ENCODE measurements around the gene GPC1.

The GPC1 gene

DNA sequence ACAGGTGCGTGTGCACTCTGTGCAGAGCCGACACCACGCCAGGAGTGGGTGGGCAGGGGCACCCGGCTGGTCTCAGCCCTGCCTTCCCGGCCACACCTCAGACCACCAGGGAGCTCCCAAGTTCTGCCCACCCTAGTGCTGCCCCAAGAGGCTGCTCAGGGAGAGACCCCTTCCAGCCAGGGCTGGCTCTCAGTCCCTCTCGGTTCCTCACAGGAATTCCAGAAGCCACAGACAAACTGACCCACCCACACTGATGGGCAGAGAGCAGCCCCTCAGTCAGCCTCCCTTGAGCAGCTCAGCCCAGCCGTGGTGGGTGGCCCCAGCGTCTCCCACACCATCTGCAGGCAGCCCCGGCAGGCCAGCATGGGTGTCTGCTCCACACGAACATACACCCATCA is 33.8 kb downstream of the GPC1 start:
- peak; percentile 62 for DNase-seq

DNA sequence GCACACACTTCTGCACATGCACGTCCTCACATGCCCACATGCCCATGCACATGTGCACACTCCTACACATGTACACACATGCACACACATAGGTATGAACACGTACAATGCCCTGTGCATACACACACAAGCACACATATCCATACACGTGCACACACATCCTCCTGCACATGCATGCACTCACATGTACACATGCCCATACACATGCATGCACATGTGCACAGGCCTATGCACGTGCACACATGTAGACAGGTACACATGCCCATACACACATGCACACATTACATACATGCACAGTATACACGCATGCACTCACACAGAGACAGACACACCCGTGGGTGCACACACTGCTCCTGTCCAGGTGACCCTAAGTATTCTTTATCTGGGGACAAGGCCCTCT is 34.3 kb downstream of the GPC1 start:
- DNase-seq, result no peak

DNA sequence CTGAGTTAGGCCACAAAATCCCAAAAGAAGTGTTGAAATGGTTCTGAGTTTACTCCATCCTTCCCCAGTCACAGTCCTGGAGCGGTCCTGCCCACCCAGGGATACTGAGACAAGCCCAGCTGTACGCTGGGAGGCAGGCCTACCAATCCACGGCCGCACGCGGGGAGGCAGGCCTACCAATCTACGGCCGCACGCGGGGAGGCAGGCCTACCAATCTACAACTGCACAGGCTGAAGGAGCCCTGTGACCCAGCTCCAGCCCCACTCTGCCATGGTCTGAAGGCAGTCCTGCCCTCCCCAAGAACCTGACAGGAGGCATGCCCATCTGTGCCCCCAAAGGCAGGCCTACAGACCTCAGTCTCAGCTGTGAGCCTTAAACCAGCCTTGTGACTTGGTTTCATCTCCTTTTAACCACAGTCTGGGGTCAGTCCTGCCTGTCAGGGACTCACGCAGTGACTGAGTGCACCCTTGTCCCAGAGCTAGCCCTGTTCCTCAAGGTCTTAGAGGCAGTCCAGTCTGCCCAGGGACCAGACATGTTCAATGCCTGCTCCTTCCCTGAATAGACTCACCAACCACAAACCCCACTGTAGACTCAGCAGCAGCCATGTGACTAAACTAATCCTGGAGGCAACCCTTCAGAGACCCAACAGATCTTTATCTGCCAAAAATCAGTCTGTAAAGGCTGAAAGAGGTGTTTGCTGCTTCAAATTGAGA is 36.8 kb downstream of the GPC1 start:
- DNase-seq, result no peak

DNA sequence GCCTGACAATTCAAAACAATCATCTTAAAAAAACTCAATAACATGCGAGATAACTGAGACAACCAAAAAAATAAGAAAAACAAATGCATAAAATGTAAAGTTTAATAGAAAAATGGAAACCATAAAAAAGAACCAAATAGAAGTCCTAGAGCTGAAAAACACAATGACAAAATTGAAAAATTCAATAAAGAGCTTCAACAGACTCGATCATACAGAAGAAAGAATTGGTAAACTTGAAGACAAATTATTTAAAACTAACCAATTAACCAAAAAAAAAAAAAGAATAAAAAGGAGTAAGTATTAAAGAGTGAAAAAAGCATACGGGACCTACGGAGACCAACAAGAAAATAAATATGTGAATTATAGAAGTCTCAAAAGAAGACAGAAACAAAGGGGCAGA is 37.7 kb downstream of the GPC1 start:
- no peak for DNase-seq

DNA sequence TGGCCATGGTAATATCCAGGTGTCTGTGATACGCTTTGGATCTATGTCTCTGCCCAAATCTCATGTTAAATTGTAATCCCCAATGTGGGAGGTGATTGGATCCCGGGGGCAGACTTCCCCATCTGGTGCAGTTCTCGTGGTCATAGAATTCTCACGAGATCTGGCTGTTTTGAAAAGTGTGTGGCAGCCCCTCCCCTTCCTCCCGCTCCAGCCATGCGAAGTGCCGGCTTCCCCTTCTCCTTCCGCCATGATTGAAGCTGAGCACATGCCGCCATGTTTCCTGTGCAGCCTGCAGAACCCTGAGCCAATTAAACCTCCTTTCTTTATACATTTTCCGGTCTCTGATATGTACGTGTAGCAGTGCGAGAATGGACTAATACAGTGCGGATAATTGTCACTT is 42.5 kb downstream of the GPC1 start:
- DNase-seq, result no peak

DNA sequence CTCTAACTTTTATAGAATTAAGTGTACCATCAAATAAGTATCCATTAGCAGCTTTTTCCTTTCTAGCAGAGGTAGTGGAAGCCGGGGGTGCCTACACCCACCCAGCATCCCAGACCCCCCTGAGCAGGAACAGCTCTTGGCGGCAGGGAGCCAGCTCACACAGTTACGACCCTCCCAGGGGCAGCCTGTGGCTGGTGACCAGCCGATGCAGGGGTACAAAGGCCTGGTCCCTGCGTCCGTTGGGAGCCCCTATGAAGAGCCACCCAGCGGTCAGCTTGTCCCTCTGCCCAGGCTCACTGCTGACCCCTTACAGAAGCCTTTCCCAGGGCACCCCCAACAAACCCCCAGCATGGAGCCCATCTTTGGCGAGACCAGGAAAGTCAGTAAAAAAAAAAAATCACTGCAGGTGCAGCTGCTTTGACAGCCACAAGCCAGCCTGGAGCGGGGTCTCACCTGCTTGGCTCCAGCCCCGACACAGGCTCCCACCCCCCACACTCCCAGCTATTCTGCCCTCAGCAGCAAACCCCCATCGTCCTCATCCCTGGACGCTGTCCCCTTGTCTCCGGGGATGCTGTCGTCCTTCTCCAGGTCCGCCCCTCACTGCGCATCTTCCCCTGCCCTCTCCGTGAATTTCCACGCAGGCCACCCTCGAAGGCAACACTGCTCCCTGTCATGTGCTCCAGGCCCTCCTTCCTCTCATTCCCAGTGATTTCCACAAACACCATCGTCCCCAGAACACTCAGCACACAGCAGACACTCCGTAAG is 43.1 kb downstream of the GPC1 start:
- no peak for DNase-seq

DNA sequence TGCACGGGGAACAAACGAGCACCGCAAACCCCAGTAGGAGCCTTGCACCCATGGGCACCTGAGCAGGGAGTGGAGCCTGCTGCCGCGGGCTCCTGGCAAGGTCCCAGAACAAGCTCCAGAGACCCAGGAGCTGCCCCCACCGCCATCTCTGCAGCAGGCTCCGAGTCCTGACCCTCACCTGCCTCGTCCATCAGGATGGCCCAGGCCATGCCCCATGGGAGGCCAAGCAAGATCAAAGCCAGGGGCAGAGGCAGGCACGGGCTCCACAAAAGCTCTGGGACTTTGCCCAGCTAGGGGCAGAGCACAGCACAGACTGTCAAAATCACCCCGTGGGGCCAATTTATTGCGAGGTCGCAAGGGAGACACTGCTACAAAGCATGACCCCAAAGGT is 43.6 kb downstream of the GPC1 start:
- DNase-seq, result no peak

DNA sequence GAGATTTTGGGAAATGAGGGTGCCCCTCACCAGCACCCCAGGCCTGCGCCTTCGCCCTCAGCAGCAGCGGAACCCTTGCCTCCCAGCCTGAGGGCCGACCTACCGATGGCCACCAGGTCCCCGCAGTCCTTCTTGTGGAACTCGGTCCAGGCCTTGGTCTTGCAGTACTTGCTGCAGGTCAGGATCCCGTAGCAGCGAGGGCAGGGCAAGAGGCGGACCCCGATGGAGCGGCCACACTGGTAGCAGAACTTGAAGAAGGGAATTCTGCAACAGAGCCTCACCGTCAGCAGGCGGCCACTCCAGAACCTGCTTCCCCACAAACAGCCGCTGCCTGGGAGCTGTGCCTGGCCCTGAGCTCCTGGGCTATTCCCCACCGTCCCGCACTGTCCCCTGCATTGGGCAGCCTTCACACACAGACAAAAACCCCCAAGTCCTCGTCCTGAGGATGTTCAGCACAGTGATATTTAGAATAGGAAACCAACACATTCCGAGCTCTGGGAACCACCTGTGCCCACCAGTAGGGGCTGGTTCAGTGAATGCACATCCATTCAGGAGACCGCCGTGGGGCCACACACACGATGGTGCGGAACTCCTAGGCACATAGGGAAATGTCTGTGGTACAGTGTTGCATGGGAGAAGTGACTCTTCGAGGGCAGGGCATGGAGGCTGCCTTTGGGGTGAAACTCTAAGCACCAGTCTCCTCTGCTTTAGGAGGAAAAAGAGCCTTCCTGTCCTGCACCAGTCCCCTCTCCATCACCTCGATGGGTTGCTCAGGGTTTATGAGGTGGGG is 45.6 kb downstream of the GPC1 start:
- no peak for DNase-seq

DNA sequence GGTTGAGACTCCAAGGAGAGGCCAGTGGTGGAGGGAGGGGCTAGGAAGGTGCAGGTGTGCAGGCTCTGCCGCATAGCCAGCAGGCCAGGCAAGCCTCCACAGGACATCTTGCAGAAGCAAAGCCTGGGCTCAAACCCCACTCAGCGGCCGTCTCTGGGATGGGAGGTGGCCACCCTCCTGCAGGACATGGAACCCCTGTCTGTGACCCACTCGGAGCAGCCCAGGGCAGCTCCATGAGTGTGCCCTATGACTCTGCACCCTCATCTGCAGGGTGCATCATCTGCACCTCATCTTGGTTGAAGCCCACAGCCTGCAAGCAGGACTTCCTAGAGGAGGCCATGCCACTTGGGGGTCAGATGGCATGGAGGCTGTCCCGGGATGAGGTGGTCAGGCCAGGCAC is 46.3 kb downstream of the GPC1 start:
- no peak for DNase-seq

DNA sequence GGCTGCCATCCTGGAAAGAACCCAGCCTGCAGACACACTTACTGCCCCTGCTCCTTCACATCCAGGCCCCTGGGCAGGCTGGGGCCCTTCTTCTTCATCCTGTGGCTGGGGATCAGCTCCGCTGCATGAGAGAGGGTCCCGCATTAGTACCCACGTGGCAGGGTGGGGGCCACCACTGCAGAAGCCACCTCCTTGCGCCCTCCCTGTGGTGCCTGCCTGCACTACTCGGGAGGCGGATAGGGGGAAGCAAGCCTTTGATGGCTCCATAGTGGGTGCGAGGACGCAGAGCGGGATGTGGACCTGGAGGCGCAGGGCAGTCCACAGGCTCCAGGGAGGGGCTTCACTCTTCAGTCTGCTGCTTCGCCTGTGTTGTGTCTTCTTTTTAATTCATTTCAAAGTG is 46.7 kb downstream of the GPC1 start:
- DNase-seq, result no peak

DNA sequence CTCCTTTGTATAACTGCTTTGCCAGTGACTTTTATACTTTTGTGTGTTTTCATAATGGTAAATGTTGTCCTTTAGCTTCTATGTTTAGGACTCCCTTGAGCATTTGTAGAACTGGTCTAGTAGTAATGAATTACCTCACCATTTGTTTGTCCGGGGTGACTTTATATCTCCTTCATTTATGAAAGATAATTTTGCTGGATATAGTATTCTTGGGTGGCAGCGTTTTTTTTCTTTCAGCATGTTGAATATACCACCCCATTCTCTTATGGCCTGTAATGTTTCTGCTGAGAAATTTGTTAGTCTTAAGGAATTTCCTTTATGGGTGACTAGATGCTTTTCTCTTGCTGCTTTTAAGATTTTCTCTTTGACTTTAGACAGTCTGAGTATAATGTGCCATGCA is 56.0 kb downstream of the GPC1 start:
- DNase-seq, result no peak

DNA sequence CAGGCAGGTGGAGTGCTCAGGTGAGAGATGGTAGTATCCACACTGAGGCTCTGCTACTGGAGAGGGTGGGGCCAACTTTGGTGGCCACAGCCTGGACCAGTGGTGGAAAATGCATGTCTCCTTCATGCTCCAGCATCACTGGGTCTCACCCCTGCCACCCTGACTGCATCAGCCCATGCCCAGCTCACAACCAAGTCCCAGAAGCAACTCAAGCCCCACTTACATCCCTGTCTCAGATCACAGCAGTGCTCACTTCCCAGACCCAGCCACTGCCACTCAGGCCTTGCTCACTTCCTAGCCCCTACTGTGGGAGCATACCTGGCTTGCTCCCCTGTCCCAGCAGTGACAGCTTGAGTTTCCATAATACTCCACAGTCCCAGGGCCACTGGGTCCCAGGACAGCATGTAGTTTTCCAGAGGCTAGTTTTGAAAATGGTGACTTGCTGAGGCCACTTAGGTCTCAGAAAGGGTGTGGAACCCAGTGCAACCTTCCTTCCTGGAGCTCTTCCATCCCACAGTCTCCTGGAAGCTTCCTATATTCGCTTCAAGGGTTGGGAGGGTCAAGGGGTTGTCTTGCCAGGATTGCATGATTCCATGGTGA is 58.8 kb downstream of the GPC1 start:
- no peak for DNase-seq

DNA sequence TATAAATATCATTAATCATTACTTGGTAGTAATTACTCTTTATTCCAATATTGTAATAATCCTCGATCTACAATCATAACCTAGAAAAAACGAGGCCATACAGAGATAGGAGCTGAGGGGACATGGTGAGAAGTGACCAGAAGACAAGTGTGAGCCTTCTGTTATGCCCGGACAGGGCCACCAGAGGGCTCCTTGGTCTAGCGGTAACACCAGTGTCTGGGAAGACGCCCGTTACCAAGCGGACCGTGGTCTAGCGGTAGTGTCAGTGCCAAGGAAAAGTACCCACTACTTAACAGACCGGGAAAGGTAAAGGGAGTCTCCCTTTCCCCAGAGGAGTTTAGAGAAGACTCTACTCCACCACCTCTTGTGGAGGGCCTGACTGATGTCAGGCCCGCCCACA is 59.5 kb downstream of the GPC1 start:
- DNase-seq, result peak; percentile 54

DNA sequence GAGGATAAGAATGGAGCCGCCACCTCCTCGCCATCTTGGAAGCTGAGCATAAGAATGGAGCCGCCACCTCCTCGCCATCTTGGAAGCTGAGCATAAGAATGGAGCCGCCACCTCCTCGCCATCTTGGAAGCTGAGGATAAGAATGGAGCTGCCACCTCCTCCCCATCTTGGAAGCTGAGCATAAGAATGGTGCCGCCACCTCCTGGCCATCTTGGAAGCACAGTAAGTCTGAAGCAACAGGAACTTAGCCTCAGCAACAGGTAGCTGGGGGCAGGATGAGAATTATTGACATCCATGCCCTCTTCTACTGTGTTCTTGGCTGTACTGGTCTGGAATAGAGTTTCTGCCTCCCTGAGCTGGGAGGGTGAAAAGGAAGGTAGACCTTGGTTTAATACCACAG is 61.6 kb downstream of the GPC1 start:
- DNase-seq, result peak; percentile 62

DNA sequence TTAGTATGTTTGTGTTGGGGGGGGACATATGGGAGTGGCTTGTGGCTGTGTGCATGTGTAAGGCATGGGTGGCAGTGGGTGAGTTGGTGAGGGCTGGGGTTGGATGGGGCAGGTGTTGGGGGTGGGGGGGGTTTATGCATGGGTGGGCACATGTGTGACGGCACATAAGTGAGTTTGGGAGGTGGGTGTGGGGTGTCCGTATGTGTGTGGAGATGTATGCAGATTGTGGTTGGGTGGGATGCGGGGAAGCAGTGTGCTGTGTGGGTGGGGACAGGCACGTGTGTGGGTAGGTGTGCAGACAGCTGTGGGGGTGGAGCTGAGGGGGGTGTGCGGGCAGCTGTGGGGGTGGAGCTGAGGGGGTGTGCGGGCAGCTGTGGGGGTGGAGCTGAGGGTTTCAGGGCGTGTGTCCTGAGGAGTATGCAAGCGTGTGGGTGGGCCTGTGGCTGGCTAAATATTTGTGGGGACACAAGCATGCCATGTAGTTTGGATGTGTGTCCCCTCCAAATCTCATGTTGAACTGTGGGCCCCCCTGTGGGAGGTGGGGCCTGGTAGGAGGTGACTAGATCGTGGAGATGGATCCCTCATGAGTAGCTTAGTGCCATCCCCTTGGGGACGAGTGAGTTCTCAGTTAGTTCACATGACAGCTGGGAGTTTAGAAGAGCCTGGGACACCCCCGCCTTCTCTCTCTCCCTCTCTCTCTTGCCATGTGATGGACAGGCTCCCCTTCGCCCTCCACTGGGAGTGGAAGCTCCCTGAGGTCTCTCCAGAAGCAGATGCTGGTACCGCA is 62.9 kb downstream of the GPC1 start:
- no peak for DNase-seq

DNA sequence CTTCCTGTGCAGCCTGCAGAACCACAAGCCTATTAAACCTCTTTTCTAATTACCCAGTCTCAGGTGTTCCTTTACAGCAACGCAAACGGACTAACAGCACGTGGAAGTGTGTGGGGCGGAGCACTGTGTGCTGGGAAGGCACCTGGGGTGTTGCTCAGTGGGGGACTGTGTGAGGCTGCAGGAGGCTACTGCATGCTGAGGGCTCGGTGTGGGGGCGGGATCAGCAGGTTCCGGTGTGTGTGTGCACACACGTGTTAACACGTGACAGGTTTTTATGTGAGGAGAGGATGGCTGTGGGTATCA is 63.4 kb downstream of the GPC1 start:
- DNase-seq, result no peak

DNA sequence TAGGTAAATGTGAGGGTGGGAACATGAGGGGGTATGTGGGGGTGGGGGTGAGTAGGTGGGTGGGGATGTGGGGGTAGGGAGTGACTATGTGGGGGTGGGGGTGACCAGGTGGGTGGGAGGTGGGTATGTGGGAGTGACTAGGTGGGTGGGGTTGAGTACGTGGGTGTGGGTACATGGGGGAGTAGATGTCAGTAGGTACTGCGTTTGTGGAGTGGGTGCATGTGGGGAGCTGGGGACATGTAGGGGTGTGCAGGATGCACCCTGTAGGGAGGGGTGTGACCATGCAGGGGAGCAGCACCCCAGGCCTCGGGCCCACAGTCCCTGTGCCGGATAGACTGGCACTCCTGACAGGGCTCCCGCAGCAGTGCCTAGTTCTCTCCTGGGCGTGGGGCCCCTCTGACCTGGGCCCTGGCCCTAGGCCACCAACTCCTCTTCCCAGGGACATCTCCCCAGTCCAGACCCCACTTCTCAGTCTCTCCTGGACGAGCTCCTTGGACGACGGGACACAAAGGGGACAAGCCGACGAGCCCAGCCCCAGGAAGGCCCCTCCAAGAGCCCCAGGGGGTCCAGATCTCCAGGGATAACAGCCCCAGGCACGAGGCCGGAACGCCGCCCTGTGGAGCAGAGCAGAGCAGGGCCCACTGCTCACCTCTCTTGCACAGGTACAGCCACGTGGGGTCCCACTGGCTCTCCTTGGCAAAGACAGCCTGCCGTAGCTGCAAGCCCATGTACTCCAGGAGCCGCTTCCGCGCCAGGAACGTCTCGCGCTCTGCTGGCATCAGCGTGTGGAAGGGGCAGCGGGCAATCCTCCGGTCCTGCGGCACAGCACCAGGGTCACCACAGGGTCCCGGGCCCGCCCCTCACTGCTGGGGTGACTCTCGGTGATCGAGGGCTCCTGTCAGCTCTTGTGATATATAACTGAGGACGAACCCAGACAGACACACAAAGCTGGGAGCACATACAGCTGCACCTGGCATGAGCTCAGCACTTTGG is 64.1 kb downstream of the GPC1 start:
- no peak for DNase-seq

DNA sequence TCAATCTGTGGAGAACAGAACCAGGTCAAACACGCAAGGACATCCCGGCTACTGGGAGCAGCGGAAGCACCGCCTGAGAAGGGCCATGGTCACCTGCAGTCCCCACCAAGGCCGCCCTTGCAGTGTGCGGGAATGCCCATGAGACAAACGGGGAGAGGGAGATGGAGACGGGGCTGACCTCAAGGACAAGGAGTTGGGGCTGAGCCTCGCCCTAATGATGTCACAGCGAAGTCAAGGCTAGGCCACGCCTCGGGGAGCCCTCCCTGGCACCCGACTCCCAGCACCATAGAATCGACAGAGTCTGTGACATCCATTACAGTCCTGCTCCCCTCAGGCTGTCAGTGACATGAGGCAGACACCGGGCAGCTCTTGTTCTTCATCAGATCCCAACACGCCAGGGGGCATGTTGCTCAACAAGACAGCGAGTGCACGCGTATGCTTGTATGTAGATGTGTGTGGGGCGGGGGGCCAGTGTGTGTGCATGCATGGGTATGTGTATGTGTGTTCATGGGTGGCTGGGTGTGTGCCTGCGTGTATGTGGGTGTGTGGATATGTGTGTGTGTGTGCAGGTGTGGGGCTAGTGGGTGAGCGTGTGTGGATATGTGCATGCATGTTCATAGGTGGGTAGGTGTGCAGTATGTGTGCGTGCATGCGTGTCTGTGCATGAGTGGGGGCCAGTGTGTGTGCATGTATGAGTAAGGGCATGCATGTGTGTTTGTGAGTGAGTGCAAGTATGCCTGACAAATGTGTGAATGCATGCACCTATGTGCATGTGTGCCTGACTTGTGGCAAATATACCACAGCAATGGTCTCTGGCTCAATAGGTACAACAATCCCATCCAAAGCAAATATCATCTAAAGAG is 65.3 kb downstream of the GPC1 start:
- no peak for DNase-seq

DNA sequence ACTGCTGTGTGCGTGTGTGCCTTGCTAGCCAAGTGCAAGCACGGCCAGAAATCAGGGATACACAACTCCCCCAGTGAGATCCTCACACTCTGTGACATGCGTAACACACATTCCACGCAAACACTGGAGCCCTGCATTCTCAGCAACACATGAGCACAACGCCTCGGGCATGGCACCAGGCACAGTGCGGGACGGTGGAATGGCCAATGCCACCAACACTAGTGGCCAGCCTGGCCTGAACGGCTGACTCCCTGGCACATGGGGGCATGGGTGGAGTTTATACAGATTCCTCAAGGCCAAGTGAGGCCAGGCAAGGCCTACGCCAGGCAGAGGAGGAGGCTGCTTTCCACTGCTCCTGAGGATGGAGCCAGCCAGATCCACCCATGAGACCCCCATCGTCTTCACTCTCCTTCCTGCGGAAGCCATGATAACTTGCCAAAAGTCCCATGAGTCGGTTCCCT is 66.1 kb downstream of the GPC1 start:
- peak; percentile 44 for DNase-seq

DNA sequence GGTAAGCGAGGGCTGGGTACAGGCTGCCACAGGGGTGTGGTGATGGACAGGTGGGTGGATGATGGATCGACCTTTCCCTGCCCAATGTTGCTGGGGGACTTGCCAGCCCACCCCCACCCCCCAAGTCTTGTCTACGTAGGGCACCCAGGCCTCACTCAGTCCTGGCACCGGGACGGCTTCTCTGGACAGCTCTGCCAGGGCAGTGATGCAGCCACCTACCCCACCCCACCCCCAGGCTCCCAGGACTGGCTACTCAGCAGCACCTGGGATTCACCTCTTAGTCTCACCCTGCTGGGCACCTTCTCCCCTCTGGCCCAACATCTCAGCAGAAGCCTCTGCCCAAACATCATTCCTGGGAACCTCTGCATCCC is 66.6 kb downstream of the GPC1 start:
- DNase-seq, result peak; percentile 33

Data from islet precursor cell (in vitro differentiated cells).